ENCODE data around the gene DMD.
"Not testable (repeated sequence)": the region's sequence is repeated elsewhere in the genome, so short reads cannot be mapped to it uniquely, and the experiment has no call there.

DMD gene

DNA sequence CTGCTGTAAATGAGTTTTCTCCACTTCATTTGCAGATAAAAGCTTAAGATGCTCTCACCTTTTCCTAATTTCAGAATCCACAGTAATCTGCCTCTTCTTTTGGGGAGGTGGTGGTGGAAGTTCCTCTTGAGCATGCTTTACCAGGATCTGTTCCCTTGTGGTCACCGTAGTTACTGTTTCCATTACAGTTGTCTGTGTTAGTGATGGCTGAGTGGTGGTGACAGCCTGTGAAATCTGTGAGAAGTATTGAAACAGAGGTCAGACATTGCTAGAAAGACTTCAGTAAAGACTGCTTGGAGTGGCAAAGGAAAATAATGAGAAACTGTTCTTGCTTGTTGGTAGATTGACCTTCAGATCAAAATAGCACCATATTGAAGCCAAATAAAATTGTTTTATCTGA, 666.2 kb downstream of the DMD start:
- TF ChIP-seq Cebpa-rat (IDR thresholded peaks at IDR 0.05), result no peak
- H3K36me3 ChIP-seq, result no peaks in the 10 kb centered on the region
- no peak overlapping the region for H3K4me2 ChIP-seq
- no peaks in the 10 kb centered on the region for H3K4me1 ChIP-seq
- no peaks in the 10 kb centered on the region for H3K9me3 ChIP-seq
- H4K20me1 ChIP-seq, result no peaks in the 10 kb centered on the region
- peaks cover 82% of the 10 kb centered on the region for H3K27me3 ChIP-seq
- H3K4me3 ChIP-seq, result no peak overlapping the region
- H3K9ac ChIP-seq, result no peak overlapping the region
- no peak overlapping the region for H3K27ac ChIP-seq

DNA sequence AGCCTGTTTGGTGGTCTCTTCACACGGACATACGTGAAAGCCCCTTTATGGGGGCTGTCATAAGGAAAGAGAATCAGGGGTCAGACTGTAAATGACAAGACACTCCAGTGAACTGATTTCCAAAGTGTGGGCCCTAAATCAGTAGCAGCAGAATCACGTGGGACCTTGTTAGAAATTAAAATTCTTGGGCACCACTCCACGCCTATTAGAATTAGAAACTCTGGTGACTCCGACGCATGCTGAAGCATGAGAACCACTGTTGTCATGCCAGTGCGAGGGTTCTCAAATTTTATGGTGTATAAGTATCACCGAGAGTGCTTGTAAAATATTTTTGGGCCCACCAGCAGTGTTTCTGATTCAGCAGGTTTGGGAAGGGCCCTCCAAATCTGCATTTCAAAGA, 672.8 kb downstream of the DMD start:
- H3K4me2 ChIP-seq, result no peak overlapping the region
- no peak for TF ChIP-seq Cebpa-rat (IDR thresholded peaks at IDR 0.05)

DNA sequence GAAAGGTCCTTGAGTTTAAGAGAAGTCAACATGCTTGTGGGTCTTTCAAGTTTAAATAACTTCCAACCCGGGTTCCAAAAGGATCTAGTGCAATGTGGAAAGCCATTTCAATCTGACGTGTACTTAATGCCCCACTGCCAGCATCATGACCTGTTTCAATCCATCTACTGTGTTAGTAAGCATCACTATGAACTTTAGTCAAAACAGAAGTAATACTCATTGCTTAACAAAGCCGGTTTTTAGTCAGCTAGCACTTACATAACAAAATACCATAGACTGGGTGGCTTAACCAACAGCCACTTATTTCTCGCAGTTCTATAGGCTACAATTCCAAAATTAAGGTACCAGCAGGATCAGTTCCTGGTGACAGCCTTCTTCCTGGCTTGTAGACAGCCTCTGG, 677.5 kb downstream of the DMD start:
- Histone ChIP-seq H3K27me3 (peaks cover 83% of the 10 kb centered on the region), H4K20me1 (no peaks in the 10 kb centered on the region; the same call in 1 of the 2 replicates), H3K4me3 (no peak overlapping the region), H3K4me2 (no peak overlapping the region), H3K9me3 (no peaks in the 10 kb centered on the region), H3K4me1 (no peaks in the 10 kb centered on the region), H3K27ac (no peak overlapping the region), H3K36me3 (no peaks in the 10 kb centered on the region), H3K9ac (no peak overlapping the region)
- TF ChIP-seq Cebpa-rat (IDR thresholded peaks at IDR 0.05), result no peak

More for the DNA sequence above, 672.8 kb downstream of the DMD start:
- no peaks in the 10 kb centered on the region for H3K9me3 ChIP-seq
- no peak overlapping the region for H3K27ac ChIP-seq
- H3K27me3 ChIP-seq, result peaks cover 97% of the 10 kb centered on the region
- H3K4me3 ChIP-seq, result no peak overlapping the region
- H4K20me1 ChIP-seq, result no peaks in the 10 kb centered on the region; the same call in 1 of the 2 replicates
- H3K4me1 ChIP-seq, result no peaks in the 10 kb centered on the region
- no peak overlapping the region for H3K9ac ChIP-seq
- no peaks in the 10 kb centered on the region for H3K36me3 ChIP-seq

DNA sequence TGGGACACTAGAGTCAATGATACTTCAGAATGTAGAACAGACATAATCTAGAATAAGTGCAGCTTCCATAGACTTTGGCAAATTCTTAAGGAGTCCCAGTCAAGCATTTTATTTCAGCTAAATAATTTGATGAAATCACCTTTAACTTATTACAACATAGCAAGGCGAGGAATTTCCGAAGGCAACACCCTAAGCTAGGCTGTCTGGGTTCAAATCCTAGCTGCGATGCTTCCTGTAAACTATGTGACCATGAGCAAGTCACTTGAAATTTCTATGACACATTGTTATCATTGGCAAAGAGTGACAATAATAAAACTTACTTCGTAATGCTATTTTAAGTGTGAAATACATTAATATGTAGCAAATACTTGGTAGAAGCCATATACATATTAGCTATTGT, 679.1 kb downstream of the DMD start:
- Histone ChIP-seq H3K4me3 (no peak overlapping the region), H3K9ac (no peak overlapping the region), H3K4me2 (no peak overlapping the region), H3K36me3 (no peaks in the 10 kb centered on the region), H3K27ac (no peak overlapping the region), H3K9me3 (no peaks in the 10 kb centered on the region), H3K4me1 (no peaks in the 10 kb centered on the region), H4K20me1 (no peaks in the 10 kb centered on the region; the same call in 1 of the 2 replicates), H3K27me3 (peaks cover 83% of the 10 kb centered on the region)
- TF ChIP-seq Cebpa-rat (IDR thresholded peaks at IDR 0.05), result no peak

- Histone ChIP-seq H3K9ac (no peak overlapping the region), H4K20me1 (no peaks in the 10 kb centered on the region; the same call in 1 of the 2 replicates), H3K36me3 (no peaks in the 10 kb centered on the region), H3K4me1 (no peaks in the 10 kb centered on the region), H3K27ac (no peak overlapping the region), H3K4me2 (no peak overlapping the region), H3K9me3 (no peaks in the 10 kb centered on the region), H3K4me3 (no peak overlapping the region), H3K27me3 (peaks cover 78% of the 10 kb centered on the region)
- no peak for TF ChIP-seq Cebpa-rat (IDR thresholded peaks at IDR 0.05)
These were observed 680.4 kb downstream of the DMD start for GRCh38 chrX:32530802-32531403.

DNA sequence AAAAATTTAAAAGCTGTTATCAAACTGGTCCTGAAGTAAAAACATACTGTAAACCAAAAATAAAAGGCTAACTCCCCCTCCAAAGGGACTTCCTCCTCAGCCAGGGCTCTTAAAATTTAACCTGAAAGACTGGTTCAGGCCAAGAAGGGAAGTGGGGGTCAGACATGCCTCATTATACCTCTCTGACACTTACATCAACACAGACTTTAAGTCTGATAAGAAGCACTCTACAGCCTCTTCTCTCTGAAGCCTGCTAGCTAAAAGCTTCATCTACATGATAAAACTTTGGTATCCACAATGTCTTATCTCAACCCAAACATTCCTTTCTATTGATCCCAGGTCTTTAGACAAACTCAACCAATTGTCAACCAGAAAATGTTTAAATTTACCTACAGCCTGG, 682.9 kb downstream of the DMD start:
- peaks cover 75% of the 10 kb centered on the region for H3K27me3 ChIP-seq
- H3K27ac ChIP-seq, H3K9ac ChIP-seq, H3K4me2 ChIP-seq, H3K4me1 ChIP-seq, H3K4me3 ChIP-seq, H4K20me1 ChIP-seq, H3K36me3 ChIP-seq, H3K9me3 ChIP-seq: not testable (repeated sequence)

DNA sequence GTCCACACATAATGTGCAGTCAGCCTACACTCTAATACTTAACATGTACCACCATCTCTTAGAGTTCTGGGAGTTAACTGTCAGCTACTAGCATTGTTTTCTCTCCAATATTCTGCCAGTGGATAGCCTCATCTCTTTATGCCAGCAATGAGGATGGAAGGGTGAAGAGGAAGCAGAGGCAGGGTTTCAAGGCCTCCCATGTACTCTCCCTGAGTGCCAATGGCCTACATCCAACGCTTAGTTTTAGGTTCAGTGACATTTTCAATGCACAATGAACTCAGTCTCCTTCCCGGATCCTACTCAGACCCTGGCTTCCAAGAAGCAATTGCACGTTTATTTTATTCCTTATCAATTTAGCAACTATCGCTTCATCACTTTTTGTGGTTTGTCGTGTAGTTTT, 686.1 kb downstream of the DMD start:
- H3K27ac ChIP-seq, result no peak overlapping the region
- no peaks in the 10 kb centered on the region for H3K9me3 ChIP-seq
- H4K20me1 ChIP-seq, result no peaks in the 10 kb centered on the region; the same call in 1 of the 2 replicates
- H3K27me3 ChIP-seq, result peaks cover 88% of the 10 kb centered on the region
- no peak overlapping the region for H3K9ac ChIP-seq
- H3K36me3 ChIP-seq, result no peaks in the 10 kb centered on the region
- no peak overlapping the region for H3K4me2 ChIP-seq
- no peaks in the 10 kb centered on the region for H3K4me1 ChIP-seq
- TF ChIP-seq Cebpa-rat (IDR thresholded peaks at IDR 0.05), result no peak
- no peak overlapping the region for H3K4me3 ChIP-seq

DNA sequence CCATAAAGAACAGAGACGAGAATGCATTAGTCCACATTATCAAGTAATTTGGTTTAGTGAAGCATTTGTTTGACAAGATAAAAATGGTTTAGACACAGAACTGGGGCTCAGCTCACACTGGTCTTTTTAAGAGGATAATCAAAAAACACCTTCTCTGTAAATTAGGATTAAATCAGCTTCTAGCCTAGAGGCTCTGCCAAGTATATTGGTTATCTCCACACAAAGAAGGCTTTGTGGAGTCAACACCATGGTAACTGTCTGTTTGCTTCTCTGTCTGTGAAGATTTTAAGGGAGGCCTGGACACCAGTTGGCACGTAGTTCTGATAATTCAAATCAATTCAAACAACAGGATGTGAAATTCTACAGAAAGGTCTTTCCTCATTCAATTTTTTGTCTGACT, 687.0 kb downstream of the DMD start:
- Histone ChIP-seq H4K20me1 (no peaks in the 10 kb centered on the region; the same call in 1 of the 2 replicates), H3K4me1 (no peaks in the 10 kb centered on the region), H3K36me3 (no peaks in the 10 kb centered on the region), H3K9ac (no peak overlapping the region), H3K4me3 (no peak overlapping the region), H3K4me2 (no peak overlapping the region), H3K9me3 (no peaks in the 10 kb centered on the region), H3K27ac (no peak overlapping the region), H3K27me3 (peaks cover 87% of the 10 kb centered on the region)
- TF ChIP-seq Cebpa-rat (IDR thresholded peaks at IDR 0.05), result no peak

DNA sequence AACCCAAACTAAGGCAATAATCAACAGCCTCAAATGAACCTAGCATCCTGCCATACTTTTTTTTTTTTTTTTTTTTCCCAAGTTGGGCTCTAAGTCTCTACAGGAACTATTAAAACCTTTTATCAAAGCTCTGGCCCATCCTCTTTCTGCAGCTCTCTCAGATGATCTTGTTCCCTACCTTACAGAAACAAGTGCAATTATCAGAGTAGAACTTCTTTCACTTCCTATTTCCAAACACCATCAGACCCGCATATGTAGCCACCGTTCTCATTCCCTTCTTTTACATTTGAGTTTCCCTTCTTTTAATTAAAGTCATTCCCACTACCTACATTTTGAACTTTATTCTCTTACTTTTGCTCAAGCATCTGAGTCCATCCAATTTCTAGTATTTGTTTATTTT, 690.6 kb downstream of the DMD start:
- Histone ChIP-seq H3K36me3 (no peaks in the 10 kb centered on the region), H3K4me1 (no peaks in the 10 kb centered on the region), H3K27me3 (peaks cover 88% of the 10 kb centered on the region), H3K4me3 (no peak overlapping the region), H3K9ac (no peak overlapping the region), H3K9me3 (no peaks in the 10 kb centered on the region), H3K27ac (no peak overlapping the region), H3K4me2 (no peak overlapping the region), H4K20me1 (no peaks in the 10 kb centered on the region)
- no peak for TF ChIP-seq Cebpa-rat (IDR thresholded peaks at IDR 0.05)

- peaks cover 89% of the 10 kb centered on the region for H3K27me3 ChIP-seq
These were observed 696.4 kb downstream of the DMD start for GRCh38 chrX:32514986-32515385.

GRCh38 chrX:32501606-32502005, 709.7 kb downstream of the DMD start:
- no peak overlapping the region for H3K4me3 ChIP-seq
- no peaks in the 10 kb centered on the region for H3K9me3 ChIP-seq
- H3K4me1 ChIP-seq, result no peaks in the 10 kb centered on the region
- no peak overlapping the region for H3K27ac ChIP-seq
- H3K9ac ChIP-seq, result no peak overlapping the region
- H3K27me3 ChIP-seq, result peaks cover 73% of the 10 kb centered on the region
- no peaks in the 10 kb centered on the region for H4K20me1 ChIP-seq
- no peak for TF ChIP-seq Cebpa-rat (IDR thresholded peaks at IDR 0.05)
- H3K4me2 ChIP-seq, result no peak overlapping the region
- no peaks in the 10 kb centered on the region for H3K36me3 ChIP-seq

More at GRCh38 chrX:32514986-32515385, 696.4 kb downstream of the DMD start:
- Histone ChIP-seq H3K4me3 (no peak overlapping the region), H3K27ac (no peak overlapping the region), H3K9me3 (no peaks in the 10 kb centered on the region), H3K4me1 (no peaks in the 10 kb centered on the region), H3K4me2 (no peak overlapping the region), H3K9ac (no peak overlapping the region), H4K20me1 (0 out of 2 replicates have a peak, but pooled peaks cover 7% of the 10 kb centered on the region), H3K36me3 (no peaks in the 10 kb centered on the region)
- no peak for TF ChIP-seq Cebpa-rat (IDR thresholded peaks at IDR 0.05)
